ENCODE data around the gene PRKCB.

Gene PRKCB

DNA sequence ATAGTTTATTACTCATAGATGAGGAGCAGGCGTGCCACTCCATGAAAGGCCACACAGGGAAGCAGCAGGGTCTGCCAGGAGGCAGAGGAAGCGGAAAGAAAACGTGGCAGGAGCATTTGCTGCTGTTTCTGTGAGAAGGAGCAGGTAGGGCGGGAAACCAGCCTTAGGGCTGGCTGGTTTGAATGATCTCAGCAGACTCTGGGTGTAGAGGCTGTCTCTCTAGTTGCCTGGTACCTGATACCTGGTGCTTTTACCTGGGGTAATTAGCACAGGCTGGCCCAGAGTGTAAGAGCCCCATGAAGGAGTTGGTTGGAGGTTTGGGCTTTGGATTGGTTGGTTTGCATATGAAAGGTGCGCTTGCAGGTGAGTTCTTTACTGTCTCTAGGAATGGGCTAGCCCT lies 215.3 kb downstream of the PRKCB start:
- DNase-seq (ENCODE audit: low read depth) = no peak

DNA sequence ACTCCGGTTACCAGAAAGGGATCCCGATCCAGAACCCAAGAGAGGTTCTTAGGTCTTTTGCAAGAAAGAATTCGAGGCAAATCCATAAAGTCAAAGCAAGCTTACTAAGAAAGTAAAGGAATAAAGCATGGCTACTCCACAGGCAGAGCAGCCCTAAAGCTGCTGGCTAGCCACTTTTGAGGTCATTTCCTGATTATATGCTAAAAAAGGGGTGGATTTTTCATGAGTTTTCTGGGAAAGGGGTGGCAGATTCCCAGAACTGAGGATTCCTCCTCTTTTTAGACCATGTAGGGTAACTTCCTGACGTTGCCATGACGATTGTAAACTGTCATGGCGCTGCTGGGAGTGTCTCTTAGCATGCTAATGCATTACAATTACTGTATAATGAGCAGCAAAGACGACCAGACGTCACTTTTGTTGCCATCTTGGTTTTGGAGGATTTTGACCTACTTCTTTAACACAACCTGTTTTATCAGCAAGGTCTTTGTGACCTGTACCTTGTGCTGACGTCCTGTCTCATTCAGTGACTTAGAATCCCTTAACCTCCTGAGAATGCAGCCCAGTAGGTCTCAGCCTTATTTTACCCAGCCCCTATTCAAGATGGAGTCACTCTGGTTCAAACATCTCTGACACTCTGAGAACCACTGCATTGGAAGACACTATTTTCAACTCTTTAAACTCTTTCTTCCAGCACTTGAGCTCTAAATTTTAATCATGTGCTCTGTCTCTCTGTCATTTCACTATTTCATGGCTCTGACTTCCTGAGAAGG lies 216.7 kb downstream of the PRKCB start:
- DNase-seq (ENCODE audit: low read depth) = no peak

DNA sequence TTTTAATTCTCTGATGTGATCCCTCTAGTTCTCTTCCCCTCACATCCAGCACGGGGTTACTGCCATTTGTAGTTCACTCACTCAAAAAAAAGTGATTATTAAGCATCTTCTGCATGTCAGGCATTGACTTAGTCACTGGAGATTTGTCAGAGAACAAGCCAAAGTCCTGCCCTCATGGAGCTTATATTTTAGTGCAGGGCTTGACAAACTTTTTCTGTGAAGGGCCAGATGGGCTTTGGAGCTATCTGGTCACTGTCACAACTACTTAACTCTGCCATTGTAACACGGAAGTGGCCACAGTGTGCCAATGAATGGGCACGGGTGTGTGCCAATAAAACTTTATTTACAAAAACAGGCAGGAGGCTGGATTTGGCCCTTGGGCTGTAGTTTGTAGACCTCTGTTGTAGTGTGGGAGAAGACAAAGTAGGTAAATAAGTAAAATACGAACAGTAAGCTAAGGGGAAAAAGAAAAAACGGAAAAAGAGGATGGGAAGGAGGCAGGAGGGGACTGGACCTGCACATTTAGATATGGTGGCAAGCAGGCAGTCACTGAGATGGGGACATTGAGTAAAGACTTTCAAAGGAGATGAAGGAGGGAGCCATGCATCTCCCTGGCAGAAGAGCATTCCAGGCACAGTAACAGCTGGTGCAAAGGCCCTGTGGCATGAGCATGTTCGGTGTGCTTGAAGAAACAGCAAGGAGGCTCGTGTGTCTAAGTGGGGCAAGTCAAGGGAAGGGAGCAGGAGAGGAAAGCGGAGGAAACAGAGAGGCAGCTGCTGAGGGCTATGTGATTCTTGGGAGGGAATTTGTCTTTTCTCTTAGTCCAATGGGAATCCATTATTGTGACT lies 217.5 kb downstream of the PRKCB start:
- no peak for DNase-seq (ENCODE audit: low read depth)

DNA sequence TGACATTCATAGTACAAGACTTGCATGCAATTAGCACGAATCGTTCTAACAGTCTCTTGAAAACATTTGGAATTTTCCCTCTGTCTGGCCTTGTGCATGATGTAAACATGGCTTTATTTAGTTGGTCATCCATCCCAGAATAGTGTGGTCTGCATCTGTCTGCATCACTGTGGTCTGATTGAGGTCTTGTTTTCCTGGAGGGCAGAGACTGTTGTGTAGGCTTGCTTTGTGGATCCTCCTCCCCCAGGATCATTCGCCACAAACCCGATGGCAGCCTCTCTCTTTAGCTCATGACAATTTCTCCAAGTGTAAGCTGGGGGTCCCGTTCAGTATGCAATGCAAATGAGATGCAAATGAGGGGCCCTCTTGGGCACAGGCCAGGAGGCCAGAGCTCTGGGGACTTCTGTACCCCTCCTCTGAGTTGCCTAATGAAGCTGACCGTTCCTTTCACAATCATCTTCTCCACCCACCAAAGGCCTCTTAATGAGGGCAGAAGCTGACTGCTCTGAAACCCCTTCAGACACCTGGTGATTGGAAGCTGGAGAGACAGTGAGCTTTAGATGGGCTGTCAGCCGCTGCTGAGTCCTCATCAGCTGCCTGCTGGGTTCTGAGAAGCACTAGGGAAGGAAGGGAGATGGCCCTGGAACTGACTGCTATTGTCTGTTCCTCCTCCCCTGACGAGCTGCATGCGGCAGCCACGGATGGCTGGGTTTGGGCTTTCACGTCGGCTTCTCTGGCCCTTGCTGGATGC lies 219.1 kb downstream of the PRKCB start:
- no peak for DNase-seq (ENCODE audit: low read depth)

DNA sequence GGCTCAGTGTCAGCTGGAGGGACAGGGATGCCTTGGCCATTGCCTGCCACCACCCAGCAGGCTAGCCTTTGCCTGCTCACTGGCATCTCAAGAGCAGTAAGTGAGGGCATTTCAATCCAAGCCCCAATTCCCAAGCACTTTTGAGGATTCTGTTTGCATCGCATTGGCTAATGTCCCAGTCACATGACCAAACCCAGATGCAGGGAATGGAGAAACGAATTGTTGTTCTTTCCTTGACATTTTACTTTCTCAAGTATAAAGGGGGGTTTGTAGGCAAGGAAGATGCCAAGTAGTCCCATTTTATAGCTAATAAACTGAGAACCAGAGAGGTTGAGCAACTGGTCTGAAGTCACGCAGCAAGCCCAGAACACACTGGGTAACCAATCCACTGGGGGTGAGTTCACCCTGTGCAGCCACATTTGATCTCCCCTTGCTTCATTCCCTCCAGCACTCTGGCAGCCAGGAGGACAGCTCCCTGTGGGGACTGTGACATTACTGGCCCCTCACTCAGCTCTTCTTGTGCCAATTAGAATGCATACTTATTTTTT lies 226.6 kb downstream of the PRKCB start:
- no peak for DNase-seq (ENCODE audit: low read depth)

DNA sequence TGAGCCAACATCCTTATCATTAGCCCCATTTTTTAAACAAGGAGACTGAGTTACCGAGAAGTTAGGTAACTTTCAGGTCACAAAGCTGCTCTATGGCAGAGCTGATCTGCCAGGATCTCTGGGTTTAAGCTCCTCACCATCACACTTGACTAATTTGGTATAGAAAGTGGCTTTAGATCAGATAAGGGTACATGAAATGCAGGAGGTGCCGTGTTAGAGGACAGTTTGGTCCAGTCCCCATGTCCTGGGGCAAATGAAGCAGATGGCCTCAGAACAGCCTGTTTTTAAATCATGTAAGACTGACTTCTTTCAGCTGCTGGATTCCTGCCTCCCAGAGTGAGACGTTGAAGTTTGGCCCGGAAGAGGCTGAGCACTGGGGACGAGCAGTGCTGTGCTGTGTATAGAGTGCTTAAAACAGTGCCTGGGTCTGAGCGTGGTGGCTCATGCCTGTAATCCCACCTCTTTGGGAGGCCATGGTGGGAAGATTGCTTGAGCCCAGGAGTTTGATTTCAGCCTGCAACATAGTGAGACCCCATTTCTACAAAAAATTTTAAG lies 233.3 kb downstream of the PRKCB start:
- no peak for DNase-seq (ENCODE audit: low read depth)

DNA sequence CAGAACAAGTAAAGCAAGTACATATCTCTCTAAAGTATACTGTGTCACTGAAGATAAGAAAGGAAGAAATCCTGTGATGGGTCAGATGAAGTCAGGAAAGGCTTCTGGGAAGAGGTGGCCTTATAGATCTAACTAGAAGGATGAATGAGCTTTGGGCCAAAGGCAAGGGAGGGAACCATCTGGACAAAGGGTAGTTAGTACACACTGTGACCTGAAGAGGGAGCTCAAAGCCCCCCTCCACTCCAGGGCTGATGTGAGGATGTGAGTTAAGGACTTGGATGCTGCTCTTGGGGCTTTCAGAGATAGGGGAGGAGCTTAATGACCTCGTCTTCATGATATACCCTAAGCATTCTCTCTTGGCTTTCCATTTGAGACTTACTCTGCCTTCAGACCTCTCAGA lies 235.1 kb downstream of the PRKCB start:
- peak; percentile 14 for DNase-seq (ENCODE audit: low read depth)

DNA sequence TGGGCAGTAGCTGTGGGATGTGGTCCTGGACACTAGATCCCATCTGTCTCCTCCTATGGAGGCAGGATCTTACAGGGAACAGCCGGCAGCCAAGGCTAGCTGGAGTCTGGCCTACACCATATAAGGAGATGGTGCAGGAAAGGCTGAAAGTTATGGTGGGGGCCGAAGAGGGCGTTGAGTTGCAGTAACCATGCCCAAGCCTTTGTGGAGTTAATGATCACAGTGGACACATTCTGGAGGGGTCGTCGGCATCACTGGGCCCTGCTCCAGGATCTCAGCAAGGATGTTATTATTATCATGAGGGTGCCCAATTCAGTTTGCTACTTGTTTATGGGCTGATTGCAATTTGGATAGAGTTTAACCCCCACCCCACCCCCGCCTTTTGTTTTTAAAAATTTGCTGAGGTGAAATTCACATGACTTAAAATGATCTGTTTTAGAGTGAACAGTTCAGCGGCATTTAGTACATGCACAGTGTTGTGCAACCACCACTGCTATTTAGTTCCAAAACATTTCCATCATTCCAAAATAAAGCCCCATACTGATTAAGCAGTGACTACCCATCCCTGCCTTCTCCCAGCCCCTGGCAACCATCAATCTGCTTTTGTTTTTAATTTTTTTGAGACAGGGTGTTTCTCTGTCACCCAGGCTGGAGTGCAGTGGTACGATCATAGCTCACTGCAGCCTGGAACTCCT lies 236.0 kb downstream of the PRKCB start:
- DNase-seq (ENCODE audit: low read depth) = no peak

DNA sequence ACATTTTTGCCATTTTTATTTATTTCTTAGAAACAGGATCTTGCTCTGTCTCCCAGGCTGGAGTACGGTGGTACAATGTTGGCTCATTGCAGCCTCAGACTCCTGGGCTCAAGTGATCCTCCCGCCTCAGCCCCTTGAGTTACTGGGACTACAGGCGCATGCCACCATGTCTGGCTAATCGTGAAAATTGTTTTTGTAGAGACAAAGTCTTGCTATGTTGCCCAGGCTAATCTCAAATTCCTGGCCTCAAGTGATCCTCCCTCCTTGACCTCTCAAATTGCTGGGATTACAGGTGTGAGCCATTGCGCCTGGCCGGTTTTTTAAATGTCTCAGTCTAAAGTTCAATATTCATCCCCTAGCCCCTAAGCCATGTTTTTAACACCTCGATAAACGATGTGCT lies 237.5 kb downstream of the PRKCB start:
- no peak for DNase-seq (ENCODE audit: low read depth)

DNA sequence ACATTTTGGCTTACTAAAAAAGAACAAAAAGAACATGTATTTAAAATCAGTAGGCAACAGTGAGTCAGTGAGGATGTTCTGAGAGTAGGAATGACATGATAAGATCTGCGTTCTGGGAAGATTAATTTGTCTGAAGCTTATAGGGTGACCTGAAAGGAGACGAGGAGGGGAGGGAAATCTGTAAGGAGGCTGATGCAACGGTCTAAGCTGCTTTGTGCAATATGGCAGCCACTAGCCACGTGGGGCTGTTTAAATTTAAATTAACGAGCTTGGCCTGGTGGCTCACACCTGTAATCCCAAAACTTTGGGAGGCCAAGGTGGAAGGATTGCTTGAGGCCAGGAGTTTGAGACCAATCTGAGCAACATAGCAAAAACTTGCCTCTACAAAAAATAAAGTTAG lies 238.8 kb downstream of the PRKCB start:
- no peak for DNase-seq (ENCODE audit: low read depth)

DNA sequence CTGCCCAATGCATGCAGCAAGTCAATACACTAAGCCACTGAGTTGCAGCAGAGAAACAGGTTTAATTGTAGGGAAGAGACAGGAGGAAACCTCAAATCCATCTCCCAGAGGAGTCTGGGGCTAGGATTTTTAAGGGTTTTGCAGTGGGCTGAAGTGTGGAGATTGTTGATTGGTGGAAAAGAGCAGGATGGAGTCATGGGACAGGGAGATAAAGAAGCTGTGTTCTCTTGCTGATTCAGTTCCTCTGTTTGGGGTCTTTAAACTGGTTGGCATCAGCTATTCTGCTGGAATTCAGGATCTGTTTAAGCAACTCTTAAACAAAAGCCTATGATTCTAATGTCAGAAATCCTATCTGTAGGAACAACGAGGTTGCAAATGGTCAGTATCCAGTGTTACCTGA lies 239.5 kb downstream of the PRKCB start:
- no peak for DNase-seq (ENCODE audit: low read depth)

DNA sequence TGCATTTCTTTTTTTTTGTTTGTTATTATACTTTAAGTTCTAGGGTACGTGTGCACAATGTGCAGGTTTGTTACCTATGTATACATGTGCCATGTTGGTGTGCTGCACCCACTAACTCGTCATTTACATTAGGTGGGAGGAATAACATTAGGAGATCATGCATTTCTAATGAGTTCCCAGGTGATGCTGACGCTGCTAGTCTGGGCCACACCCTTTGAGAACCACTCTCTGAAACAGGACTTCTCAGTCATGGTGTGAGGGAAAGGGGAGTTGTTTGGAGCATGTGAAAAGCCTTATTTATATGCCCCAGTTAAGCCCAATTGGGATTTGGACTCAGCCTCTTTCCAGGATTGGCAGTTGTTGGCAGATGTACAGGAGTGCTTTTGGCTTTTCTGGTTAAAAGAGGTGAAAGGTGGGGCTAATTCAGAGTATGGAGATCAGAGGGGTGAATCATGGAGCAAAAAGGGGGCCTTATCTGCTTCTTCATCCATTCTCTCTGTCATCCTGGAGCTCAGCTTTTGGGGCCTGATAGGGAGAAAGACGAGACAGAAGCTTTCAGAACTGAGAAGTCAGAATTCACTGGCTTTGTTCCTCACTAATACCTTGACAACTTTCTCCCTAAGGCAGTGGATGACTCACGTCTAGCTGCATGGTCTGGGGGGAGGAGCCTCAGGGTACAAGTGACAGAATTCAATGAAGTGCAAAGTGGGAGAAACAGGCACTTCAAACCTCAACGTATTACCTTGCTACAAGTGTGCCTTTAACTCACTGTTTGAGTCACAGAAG lies 240.3 kb downstream of the PRKCB start:
- DNase-seq (ENCODE audit: low read depth) = peak; percentile 12

DNA sequence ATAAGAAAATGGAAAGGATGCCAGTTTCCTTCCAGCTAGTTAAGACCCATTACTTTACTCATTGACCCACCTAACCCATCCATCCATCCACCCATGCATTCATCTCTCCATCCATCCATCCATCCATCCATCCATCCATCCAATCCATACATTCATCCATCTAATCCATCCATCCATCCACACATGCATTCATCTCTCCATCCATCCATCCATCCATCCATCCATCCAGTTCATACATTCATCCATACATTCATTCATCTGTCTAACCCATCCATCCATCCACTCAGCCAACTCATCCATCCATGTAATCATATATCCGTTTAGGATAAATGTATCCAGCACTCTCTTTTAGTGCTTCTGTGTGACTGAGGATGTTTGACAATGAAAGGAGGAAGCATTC lies 241.5 kb downstream of the PRKCB start:
- DNase-seq (ENCODE audit: low read depth) = no peak

DNA sequence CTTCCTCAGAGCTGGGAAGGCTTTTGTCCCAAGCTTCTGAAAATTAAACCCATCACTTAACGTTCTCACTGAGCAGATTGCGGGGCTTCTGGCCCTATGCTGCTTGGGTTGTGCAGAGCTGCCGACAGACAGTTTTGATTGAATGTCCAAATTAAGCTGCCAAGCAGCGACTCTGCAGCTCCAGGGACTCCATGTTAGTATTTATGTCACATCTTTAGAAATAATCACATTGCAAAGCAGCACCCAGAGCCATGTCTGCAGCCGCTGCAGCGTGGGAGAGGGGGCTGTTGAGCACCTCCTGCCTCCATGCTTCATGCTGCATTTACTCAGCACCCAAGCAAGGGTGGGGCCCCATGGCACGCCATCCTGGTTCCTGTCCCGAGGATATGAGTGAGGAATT lies 242.2 kb downstream of the PRKCB start:
- no peak for DNase-seq (ENCODE audit: low read depth)

DNA sequence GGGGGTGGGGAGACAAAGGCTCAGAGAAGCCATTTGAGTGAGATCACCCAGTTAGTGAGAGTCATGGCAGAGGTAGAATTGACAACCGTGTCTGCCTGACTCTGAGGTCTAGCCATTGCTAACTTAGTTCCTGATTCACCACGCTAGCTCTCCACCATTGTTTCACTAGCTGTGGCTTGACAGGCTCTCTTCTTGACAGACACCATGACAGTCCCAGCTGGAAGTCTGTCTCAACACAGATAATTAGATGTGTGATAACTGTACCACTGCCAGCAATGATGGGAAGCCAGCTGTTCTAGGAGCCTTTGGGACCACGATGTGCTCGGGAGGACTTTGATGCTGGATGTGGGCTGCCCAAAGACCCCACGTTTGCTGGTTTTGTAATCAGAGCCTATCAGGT lies 249.9 kb downstream of the PRKCB start:
- no peak for DNase-seq (ENCODE audit: low read depth)

DNA sequence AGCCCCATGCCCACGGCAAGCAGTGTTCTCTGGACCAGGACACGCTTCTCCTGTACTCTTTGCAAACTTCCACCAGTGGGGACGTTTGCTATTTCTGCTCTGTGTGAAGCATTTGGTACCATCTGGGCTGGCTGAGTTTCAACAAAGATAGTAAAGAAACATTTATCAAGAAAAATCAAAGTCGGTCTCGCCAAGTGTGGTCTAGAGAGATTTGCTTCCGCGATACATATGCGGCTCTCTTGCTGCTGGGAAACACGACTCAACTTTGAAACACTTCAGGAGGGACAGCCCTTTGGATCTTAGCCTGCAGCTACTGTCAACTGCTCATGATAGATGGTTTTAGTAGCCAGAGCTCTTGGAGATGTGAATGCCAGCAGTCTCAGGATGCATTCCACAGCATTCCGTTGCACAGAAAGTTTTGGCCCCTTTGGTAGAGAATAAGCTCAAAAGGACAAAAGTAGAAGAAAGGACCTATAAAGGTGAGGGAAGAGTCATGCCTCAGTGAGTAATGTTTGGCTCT lies 252.2 kb downstream of the PRKCB start:
- no peak for DNase-seq (ENCODE audit: low read depth)

DNA sequence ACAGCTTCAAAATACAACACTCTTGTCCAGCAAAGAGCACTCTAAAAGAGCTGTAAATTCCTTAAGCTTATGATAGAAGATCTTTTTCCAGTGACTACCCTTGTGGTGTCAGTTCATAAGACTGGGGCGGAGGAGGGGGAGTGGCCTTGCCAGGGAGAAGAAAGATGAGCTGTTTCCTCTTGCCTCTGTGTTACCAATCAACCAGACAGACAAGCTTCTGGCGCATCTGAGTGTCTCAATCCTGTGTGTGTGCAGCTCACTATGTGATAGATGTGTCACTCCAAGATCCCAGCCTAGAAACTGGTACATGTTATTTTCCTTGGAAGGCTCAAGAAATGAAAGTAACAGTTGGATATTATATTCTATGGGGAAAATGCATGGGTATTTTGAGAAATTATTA lies 253.0 kb downstream of the PRKCB start:
- no peak for DNase-seq (ENCODE audit: low read depth)

DNA sequence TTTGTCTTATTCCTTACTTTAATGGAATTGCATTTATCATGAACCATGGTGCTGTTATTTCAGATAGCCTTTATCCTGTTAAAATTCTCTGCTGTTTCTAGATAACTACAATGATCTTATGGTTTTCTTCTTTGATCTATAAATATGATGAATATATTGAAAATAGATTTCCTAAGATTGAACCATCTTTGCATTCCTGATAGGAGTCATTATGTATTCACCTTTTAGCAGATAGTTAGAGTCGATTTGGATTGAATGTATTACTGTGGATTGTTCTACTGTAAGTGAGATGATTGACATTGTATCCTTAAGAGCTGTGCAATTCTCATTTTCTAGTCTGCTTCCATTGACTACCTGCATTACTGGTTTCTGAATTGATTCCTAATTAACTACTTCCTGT lies 255.3 kb downstream of the PRKCB start:
- DNase-seq (ENCODE audit: low read depth) = no peak

DNA sequence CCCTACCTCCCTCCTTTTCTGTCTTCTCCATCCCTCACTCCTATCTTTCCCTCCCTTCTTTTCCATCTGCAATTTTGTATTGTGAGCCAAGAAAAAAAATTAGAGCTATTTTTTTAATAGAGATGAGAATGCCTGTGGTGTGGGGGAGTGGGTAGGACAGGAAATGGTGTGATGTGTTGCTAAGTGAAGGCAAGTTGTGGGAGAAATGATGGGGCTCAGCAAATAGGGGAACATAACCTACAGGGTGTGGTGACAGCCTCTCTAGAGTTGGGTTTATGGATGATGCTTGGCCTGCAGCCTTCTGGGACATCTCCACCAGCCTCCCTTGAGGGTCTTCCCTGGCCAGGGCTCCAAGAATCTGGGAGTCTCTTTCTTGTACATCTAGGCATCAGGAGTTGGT lies 257.3 kb downstream of the PRKCB start:
- DNase-seq (ENCODE audit: low read depth) = no peak

DNA sequence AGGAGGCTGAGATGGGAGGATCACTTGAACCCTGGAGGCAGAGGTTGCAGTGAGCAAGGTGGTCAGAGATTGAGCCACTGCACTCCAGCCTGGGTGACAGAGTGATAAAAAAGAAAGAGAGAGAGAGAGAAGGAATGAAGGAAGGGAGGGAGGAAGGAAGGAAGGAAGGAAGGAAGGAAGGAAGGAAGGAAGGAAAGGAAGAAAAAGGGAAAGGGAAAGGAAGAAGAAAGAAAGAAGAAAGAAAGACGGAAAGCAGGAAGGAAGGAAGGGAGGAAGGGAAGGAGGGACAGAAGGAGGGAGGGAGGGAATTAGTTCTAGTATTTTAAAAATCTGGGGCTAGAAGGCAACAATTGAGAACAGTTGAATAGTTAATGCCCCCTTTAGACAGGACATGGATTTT lies 258.9 kb downstream of the PRKCB start:
- no peak for DNase-seq (ENCODE audit: low read depth)

DNA sequence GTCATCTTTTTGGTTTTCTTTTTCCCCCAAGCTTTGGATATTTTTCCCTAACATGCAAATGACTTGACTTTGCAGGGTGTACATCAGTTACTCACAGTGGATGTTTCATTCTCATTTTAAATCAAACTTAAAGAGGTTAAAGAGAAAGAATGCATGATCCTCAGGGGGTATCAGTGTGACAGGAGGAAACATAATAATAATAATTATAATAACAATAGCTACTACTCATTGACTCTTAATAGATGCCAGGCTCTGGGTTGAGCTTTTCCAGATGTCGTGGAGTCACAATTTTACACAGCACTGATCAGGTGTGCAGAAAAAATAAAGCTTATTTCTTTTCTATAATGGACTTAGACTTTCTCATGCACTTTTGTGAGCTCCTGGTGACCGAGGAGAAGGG lies 263.1 kb downstream of the PRKCB start:
- no peak for DNase-seq (ENCODE audit: low read depth)

All from activated T-cell treated with anti-CD3 and anti-CD28 coated beads for 24 hours (primary cell).